ENCODE measurements around the gene NUDT14. TPM values are rescaled to one million over a fixed set of nuclear protein-coding genes. Genes with fewer than 3 reads are reported as not detected.

NUDT14 gene
- total and polyA plus RNA-seq, 9 donors: 0.68 to 22.5 (median 11.4) TPM

GRCh38 chr14:105211086-105211757, 30.1 kb upstream of the NUDT14 start:
- 92 to 93% (median 92%) methylated on average over 15 to 23 of the region's 23 CpGs for WGBS, 3 donors
- H3K4me1 ChIP-seq (ENCODE audit: insufficient read depth): no peaks in the 10 kb centered on the region
- H3K27ac ChIP-seq: no peak overlapping the region
- no peaks in the 10 kb centered on the region for H3K27me3 ChIP-seq
- H3K4me3 ChIP-seq: no peak overlapping the region
- DNase-seq: no peak
- intact Hi-C loops (cut with DNase I): no loop called here
- no peaks in the 10 kb centered on the region for H3K9me3 ChIP-seq
- no peak for TF ChIP-seq CTCF (IDR thresholded peaks at IDR 0.05)
- no peak for TF ChIP-seq POLR2A (IDR thresholded peaks at IDR 0.05)
- TF ChIP-seq EP300 (IDR thresholded peaks at IDR 0.05): no peak
- no peaks in the 10 kb centered on the region for H3K36me3 ChIP-seq

- no peaks in the 10 kb centered on the region for H3K36me3 ChIP-seq
- intact Hi-C loops (cut with DNase I): no loop called here
- H3K9me3 ChIP-seq: no peaks in the 10 kb centered on the region
- no peak for DNase-seq
- H3K27ac ChIP-seq: no peak overlapping the region
- 87 to 91% (median 91%) methylated on average over 27 to 30 of the region's 30 CpGs for WGBS, 3 donors
- TF ChIP-seq EP300 (IDR thresholded peaks at IDR 0.05) (no peak), CTCF (IDR thresholded peaks at IDR 0.05) (no peak), POLR2A (IDR thresholded peaks at IDR 0.05) (no peak)
- H3K4me1 ChIP-seq (ENCODE audit: insufficient read depth): peaks cover 2% of the 10 kb centered on the region
- no peaks in the 10 kb centered on the region for H3K27me3 ChIP-seq
- no peak overlapping the region for H3K4me3 ChIP-seq
These were observed 29.3 kb upstream of the NUDT14 start for GRCh38 chr14:105210266-105211025.

- no peaks in the 10 kb centered on the region for H3K9me3 ChIP-seq
- no peaks in the 10 kb centered on the region for H3K36me3 ChIP-seq
- 88 to 92% (median 90%) methylated on average over 10 to 16 of the region's 16 CpGs for WGBS, 3 donors
- no peak overlapping the region for H3K4me3 ChIP-seq
- peaks cover 6% of the 10 kb centered on the region for H3K4me1 ChIP-seq (ENCODE audit: insufficient read depth)
- H3K27ac ChIP-seq: no peak overlapping the region
- DNase-seq: no peak
- no peaks in the 10 kb centered on the region for H3K27me3 ChIP-seq
- intact Hi-C loops (cut with DNase I): loop anchor here in 1 of 4 donors (10.0 kb wide), 1 partner anchor 75 kb away; no protein-coding TSS in a partner anchor
- TF ChIP-seq CTCF (IDR thresholded peaks at IDR 0.05): no peak
- no peak for TF ChIP-seq POLR2A (IDR thresholded peaks at IDR 0.05)
- TF ChIP-seq EP300 (IDR thresholded peaks at IDR 0.05): no peak
These were observed 28.5 kb upstream of the NUDT14 start for GRCh38 chr14:105209646-105210045.

- 87 to 95% (median 91%) methylated on average over 8 of the region's 8 CpGs for WGBS, 3 donors
- TF ChIP-seq POLR2A (IDR thresholded peaks at IDR 0.05) (no peak), CTCF (IDR thresholded peaks at IDR 0.05) (no peak), EP300 (IDR thresholded peaks at IDR 0.05) (no peak)
- Histone ChIP-seq H3K36me3 (no peaks in the 10 kb centered on the region), H3K9me3 (no peaks in the 10 kb centered on the region), H3K4me1 (ENCODE audit: insufficient read depth) (peaks cover 8% of the 10 kb centered on the region), H3K4me3 (no peak overlapping the region), H3K27me3 (no peaks in the 10 kb centered on the region), H3K27ac (no peak overlapping the region)
- no peak for DNase-seq
- intact Hi-C loops (cut with DNase I): loop anchor here in 1 of 4 donors (10.0 kb wide), 1 partner anchor 76 kb away; no protein-coding TSS in a partner anchor
These were observed 28.0 kb upstream of the NUDT14 start for GRCh38 chr14:105209091-105209490.

Data from ovary (tissue), 9 donors.